Activated T-helper 2 cell treated with anti-CD3 and anti-CD28 coated beads, Interferon-gamma antibody, Interleukin-2, Interleukin-4, amounts not matched to agents 10 μg/mL and 5 μg/mL and 100 μg/mL, durations not matched to agents 14 hours and 24 hours and 36 hours (primary cell): ENCODE measurements around the gene OR1K1. TPM values are rescaled to one million over a fixed set of nuclear protein-coding genes. Genes with fewer than 3 reads are reported as not detected.
"Not testable (repeated sequence)": the region's sequence is repeated elsewhere in the genome, so short reads cannot be mapped to it uniquely, and the experiment has no call there.

Experiments used
- DNase-seq: peaks from one replicate; pipeline ENCODE4 v3.0.0; 2021; ENCODE audit warnings: low spot score
- H3K27ac Mint-ChIP-seq: one replicate; pipeline ENCODE4 v1.8.0; 2021; ENCODE audit warnings: mixed read lengths
- H3K27me3 Mint-ChIP-seq: one replicate; pipeline ENCODE4 v1.8.0; 2021; ENCODE audit warnings: low read depth, mixed read lengths
- H3K36me3 Mint-ChIP-seq: one replicate; pipeline ENCODE4 v1.8.0; 2021; ENCODE audit warnings: low read depth, mixed read lengths
- H3K4me1 Mint-ChIP-seq: one replicate; pipeline ENCODE4 v1.8.0; 2021; ENCODE audit warnings: low read depth, mixed read lengths
- H3K4me3 Mint-ChIP-seq: one replicate; pipeline ENCODE4 v1.8.0; 2021; ENCODE audit warnings: low read depth, mild to moderate bottlenecking, moderate library complexity, mixed read lengths
- H3K9me3 Mint-ChIP-seq: one replicate; pipeline ENCODE4 v1.8.0; 2021; ENCODE audit warnings: mixed read lengths
- intact Hi-C: fragments of 100-400 bp; cut with micrococcal nuclease; formaldehyde crosslinking; loops from one replicate; pipeline ENCODE4 v1.15.1; 2023
- total RNA-seq: library from RNA; stranded (reverse); gene quantifications from 2 replicates; pipeline ENCODE4 v1.2.3, GENCODE V29; 2022

The OR1K1 gene
- total RNA-seq, 1 donor from 2014 or later = not detected

GRCh38 chr9:122819791-122820489 is 20.0 kb downstream of the OR1K1 start:
- H3K4me3 Mint-ChIP-seq = no peak overlapping the region
- no peaks in the 10 kb centered on the region for H3K9me3 Mint-ChIP-seq
- H3K27ac Mint-ChIP-seq = no peak overlapping the region
- H3K4me1 Mint-ChIP-seq = peaks cover 22% of the 10 kb centered on the region
- H3K36me3 Mint-ChIP-seq = peaks cover 56% of the 10 kb centered on the region
- DNase-seq = no peak
- intact Hi-C loops = no loop called here
- H3K27me3 Mint-ChIP-seq = no peaks in the 10 kb centered on the region

DNA sequence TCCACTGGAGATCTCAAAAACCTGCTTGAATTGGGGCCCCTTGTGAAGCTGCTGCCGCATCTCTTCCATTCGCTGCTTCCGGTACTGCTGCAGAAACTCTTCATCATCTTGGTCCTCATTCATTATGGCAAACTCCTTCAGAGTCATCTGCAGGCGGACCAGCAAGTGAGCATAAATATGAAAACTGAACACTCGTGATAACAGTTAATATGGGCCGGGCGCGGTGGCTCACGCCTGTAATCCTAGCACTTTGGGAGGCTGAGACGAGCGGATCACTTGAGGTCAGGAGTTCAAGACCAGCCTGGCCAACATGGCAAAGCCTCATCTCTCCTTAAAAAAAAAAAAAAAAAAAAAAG is 20.5 kb downstream of the OR1K1 start:
- Mint-ChIP-seq H3K4me1 (peaks cover 20% of the 10 kb centered on the region), H3K9me3 (no peaks in the 10 kb centered on the region), H3K27me3 (no peaks in the 10 kb centered on the region), H3K4me3 (no peak overlapping the region), H3K27ac (no peak overlapping the region), H3K36me3 (peaks cover 54% of the 10 kb centered on the region)
- intact Hi-C loops = no loop called here
- DNase-seq = no peak

- Mint-ChIP-seq H3K36me3 (peaks cover 59% of the 10 kb centered on the region), H3K9me3 (no peaks in the 10 kb centered on the region), H3K4me3 (no peak overlapping the region), H3K27me3 (no peaks in the 10 kb centered on the region), H3K27ac (peak overlapping the region; percentile 36), H3K4me1 (peaks cover 16% of the 10 kb centered on the region)
- intact Hi-C loops = no loop called here
- DNase-seq = no peak
Observed at GRCh38 chr9:122821278-122821943, 21.5 kb downstream of the OR1K1 start.

GRCh38 chr9:122822056-122822455 is 22.1 kb downstream of the OR1K1 start:
- DNase-seq = no peak
- peaks cover 16% of the 10 kb centered on the region for H3K4me1 Mint-ChIP-seq
- no peak overlapping the region for H3K27ac Mint-ChIP-seq
- H3K9me3 Mint-ChIP-seq = no peaks in the 10 kb centered on the region
- intact Hi-C loops = no loop called here
- no peaks in the 10 kb centered on the region for H3K27me3 Mint-ChIP-seq
- H3K4me3 Mint-ChIP-seq = no peak overlapping the region
- peaks cover 57% of the 10 kb centered on the region for H3K36me3 Mint-ChIP-seq

DNA sequence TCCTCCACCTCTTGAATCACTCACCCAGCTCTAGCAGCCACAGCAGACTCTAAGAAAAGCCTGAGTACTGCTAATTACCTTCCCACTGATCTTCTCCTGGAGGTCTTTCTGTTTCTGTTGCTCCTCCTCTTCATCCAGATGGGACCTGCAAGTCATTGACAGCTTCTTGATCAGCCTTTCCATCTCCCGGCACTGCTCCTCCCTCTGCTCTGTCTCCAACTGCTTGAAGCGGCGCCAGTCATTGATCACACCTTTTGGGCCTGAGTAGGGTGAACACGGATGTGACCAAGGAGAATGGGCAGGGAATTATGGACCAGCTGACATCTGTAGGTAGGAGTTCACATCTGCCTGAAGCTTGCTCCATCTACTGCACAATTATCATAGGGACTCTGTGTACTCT is 23.0 kb downstream of the OR1K1 start:
- Mint-ChIP-seq H3K27ac (no peak overlapping the region), H3K4me1 (peaks cover 21% of the 10 kb centered on the region), H3K4me3 (no peak overlapping the region), H3K27me3 (no peaks in the 10 kb centered on the region), H3K36me3 (peaks cover 52% of the 10 kb centered on the region), H3K9me3 (no peaks in the 10 kb centered on the region)
- no peak for DNase-seq
- intact Hi-C loops = no loop called here

- Mint-ChIP-seq H3K36me3 (peaks cover 26% of the 10 kb centered on the region), H3K27ac (peak overlapping the region; percentile 91), H3K27me3 (no peaks in the 10 kb centered on the region), H3K9me3 (no peaks in the 10 kb centered on the region), H3K4me3 (peak overlapping the region; percentile 95), H3K4me1 (peaks cover 19% of the 10 kb centered on the region)
- intact Hi-C loops = loop anchor here (2.0 to 5.0 kb wide), 3 partner anchors 77 to 563 kb away; partner anchors contain the start of genes MRRF, RBM18, RC3H2 and STRBP
- DNase-seq = no peak
Observed at GRCh38 chr9:122827761-122828093, 27.8 kb downstream of the OR1K1 start.

GRCh38 chr9:122828965-122829284 is 29.0 kb downstream of the OR1K1 start:
- Mint-ChIP-seq H3K4me3 (peak overlapping the region; percentile 95), H3K36me3 (peaks cover 18% of the 10 kb centered on the region), H3K27ac (peak overlapping the region; percentile 91), H3K4me1 (peaks cover 19% of the 10 kb centered on the region)
- H3K27me3 Mint-ChIP-seq, H3K9me3 Mint-ChIP-seq, DNase-seq: not testable (repeated sequence)
- intact Hi-C loops = loop anchor here (2.0 to 5.0 kb wide), 3 partner anchors 76 to 564 kb away; partner anchors contain the start of genes MRRF, RBM18, RC3H2 and STRBP

GRCh38 chr9:122832194-122832593 is 32.3 kb downstream of the OR1K1 start:
- Mint-ChIP-seq H3K4me3 (no peak overlapping the region), H3K36me3 (no peaks in the 10 kb centered on the region), H3K4me1 (peaks cover 20% of the 10 kb centered on the region), H3K27me3 (no peaks in the 10 kb centered on the region), H3K9me3 (no peaks in the 10 kb centered on the region), H3K27ac (no peak overlapping the region)
- no peak for DNase-seq
- intact Hi-C loops = no loop called here

- no peaks in the 10 kb centered on the region for H3K27me3 Mint-ChIP-seq
- peak overlapping the region; percentile 61 for H3K27ac Mint-ChIP-seq
- no peaks in the 10 kb centered on the region for H3K9me3 Mint-ChIP-seq
- DNase-seq = no peak
- intact Hi-C loops = no loop called here
- no peaks in the 10 kb centered on the region for H3K36me3 Mint-ChIP-seq
- H3K4me3 Mint-ChIP-seq = peak overlapping the region; percentile 6
- H3K4me1 Mint-ChIP-seq = peaks cover 20% of the 10 kb centered on the region
Observed at GRCh38 chr9:122835313-122835731, 35.4 kb downstream of the OR1K1 start.

- no peaks in the 10 kb centered on the region for H3K27me3 Mint-ChIP-seq
- H3K27ac Mint-ChIP-seq = no peak overlapping the region
- DNase-seq = no peak
- intact Hi-C loops = no loop called here
- peaks cover 20% of the 10 kb centered on the region for H3K4me1 Mint-ChIP-seq
- H3K4me3 Mint-ChIP-seq = no peak overlapping the region
- no peaks in the 10 kb centered on the region for H3K9me3 Mint-ChIP-seq
- no peaks in the 10 kb centered on the region for H3K36me3 Mint-ChIP-seq
Observed at GRCh38 chr9:122837266-122837850, 37.4 kb downstream of the OR1K1 start.

DNA sequence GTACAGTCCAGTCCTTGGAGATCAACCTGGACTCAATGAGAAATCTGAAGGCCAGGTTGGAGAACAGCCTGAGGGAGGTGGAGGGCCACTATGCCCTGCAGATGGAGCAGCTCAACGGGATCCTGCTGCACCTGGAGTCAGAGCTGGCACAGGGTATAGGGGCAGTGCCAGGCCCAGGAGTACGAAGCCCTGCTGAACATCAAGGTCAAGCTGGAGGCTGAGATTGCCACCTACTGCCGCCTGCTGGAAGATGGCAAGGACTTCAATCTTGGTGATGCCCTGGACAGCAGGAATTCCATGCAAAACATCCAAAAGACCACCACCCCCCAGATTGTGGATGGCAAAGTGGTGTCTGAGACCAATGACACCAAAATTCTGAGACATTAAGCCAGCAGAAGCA is 38.5 kb downstream of the OR1K1 start:
- intact Hi-C loops, H3K27me3 Mint-ChIP-seq, H3K4me3 Mint-ChIP-seq, H3K9me3 Mint-ChIP-seq, H3K36me3 Mint-ChIP-seq, H3K27ac Mint-ChIP-seq, DNase-seq: not testable (repeated sequence)
- H3K4me1 Mint-ChIP-seq = peaks cover 20% of the 10 kb centered on the region

DNA sequence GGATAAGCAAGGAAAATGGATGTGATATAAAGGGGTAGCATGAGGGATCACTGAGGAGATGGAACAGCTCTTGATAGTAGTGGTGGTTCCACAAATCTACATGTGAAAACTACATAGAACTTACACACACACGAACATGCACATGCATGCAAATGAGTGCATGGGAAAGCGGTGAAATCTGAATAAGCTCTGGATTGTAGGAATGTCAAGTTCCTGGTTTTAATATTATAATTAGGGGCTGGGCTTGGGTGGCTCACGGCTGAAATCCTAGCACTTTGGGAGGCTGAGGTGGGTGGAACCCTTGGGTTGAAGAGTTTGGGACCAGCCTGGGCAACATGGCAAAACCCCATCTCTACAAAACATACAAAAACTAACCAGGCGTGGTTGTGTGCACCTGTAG is 41.6 kb downstream of the OR1K1 start:
- no peak overlapping the region for H3K27ac Mint-ChIP-seq
- no peaks in the 10 kb centered on the region for H3K9me3 Mint-ChIP-seq
- H3K27me3 Mint-ChIP-seq = no peaks in the 10 kb centered on the region
- H3K4me1 Mint-ChIP-seq = peaks cover 21% of the 10 kb centered on the region
- no peak overlapping the region for H3K4me3 Mint-ChIP-seq
- intact Hi-C loops = no loop called here
- H3K36me3 Mint-ChIP-seq = peaks cover 22% of the 10 kb centered on the region
- DNase-seq = no peak

GRCh38 chr9:122844137-122844536 is 44.2 kb downstream of the OR1K1 start:
- intact Hi-C loops = no loop called here
- H3K4me3 Mint-ChIP-seq = no peak overlapping the region
- DNase-seq = no peak
- H3K36me3 Mint-ChIP-seq = peaks cover 40% of the 10 kb centered on the region
- no peak overlapping the region for H3K27ac Mint-ChIP-seq
- H3K9me3 Mint-ChIP-seq = no peaks in the 10 kb centered on the region
- no peaks in the 10 kb centered on the region for H3K27me3 Mint-ChIP-seq
- H3K4me1 Mint-ChIP-seq = peaks cover 26% of the 10 kb centered on the region
